Activated CD4-positive, alpha-beta memory T cell treated with anti-CD3 and anti-CD28 coated beads for 36 hours (primary cell): ENCODE measurements around the gene TRIM56. TPM values are rescaled to one million over a fixed set of nuclear protein-coding genes. Genes with fewer than 3 reads are reported as not detected.
"Not testable (repeated sequence)": the region's sequence is repeated elsewhere in the genome, so short reads cannot be mapped to it uniquely, and the experiment has no call there.

Experiments
- CTCF ChIA-PET: fragments of 350-600 bp; sonication (Branson Sonifier 250); formaldehyde crosslinking; loops from one replicate; lab custom pipeline; 2021; ENCODE audit warnings: antibody characterized with exemption, inconsistent platforms; lab: Charles Lee
- POLR2A ChIA-PET: fragments of 350-600 bp; sonication (Branson Sonifier 250); formaldehyde crosslinking; loops from one replicate; lab custom pipeline; 2021; ENCODE audit warnings: antibody characterized with exemption; lab: Charles Lee
- DNase-seq: peaks from one replicate; pipeline ENCODE4 v3.0.0-alpha.2; 2020
- H3K27ac Mint-ChIP-seq: one replicate; pipeline ENCODE4 v1.8.0; 2021; ENCODE audit warnings: mixed read lengths
- H3K27me3 Mint-ChIP-seq: one replicate; pipeline ENCODE4 v1.8.0; 2021; ENCODE audit warnings: mixed read lengths
- H3K36me3 Mint-ChIP-seq: one replicate; pipeline ENCODE4 v1.8.0; 2021; ENCODE audit warnings: mixed read lengths
- H3K4me1 Mint-ChIP-seq: one replicate; pipeline ENCODE4 v1.8.0; 2021; ENCODE audit warnings: low read depth, mixed read lengths
- H3K4me3 Mint-ChIP-seq: one replicate; pipeline ENCODE4 v1.8.0; 2021; ENCODE audit warnings: mild to moderate bottlenecking, mixed read lengths
- H3K9me3 Mint-ChIP-seq: one replicate; pipeline ENCODE4 v1.8.0; 2021; ENCODE audit warnings: mixed read lengths
- intact Hi-C: fragments of 100-400 bp; cut with micrococcal nuclease; formaldehyde crosslinking; loops from one replicate; pipeline ENCODE4 v1.15.1; 2023
- total RNA-seq, 2 experiments: library from RNA; stranded (reverse); gene quantifications; one replicate each; pipeline ENCODE4 v1.2.3, GENCODE V29; 2021

TRIM56 gene
- 10 to 100 TPM; 42.3 to 44.5 TPM for total RNA-seq

GRCh38 chr7:101085162-101085964, at the start of gene TRIM56:
TRIM56 (plus strand) TSS chr7:101085481; CDS start chr7:101087313, 1,832 bp downstream.
- Mint-ChIP-seq H3K27ac (peak within 1 kb of the TSS; percentile 98), H3K27me3 (no peaks in the 10 kb centered on the region), H3K9me3 (no peaks in the 10 kb centered on the region), H3K36me3 (peaks cover 22% of the 10 kb centered on the region), H3K4me1 (peaks cover 24% of the 10 kb centered on the region), H3K4me3 (peak within 1 kb of the TSS; percentile 97)
- DNase-seq = peak; percentile 88
- intact Hi-C loops = loop anchor here (1.0 to 10.0 kb wide), 2 partner anchors 8 to 129 kb away; partner anchors contain the start of genes PLOD3 and ZNHIT1
- POLR2A ChIA-PET = interaction anchor here (0.7 to 1.9 kb wide), 7 partner anchors 9 to 210 kb away, joined by 3 to 10 read pairs (median 4); partner anchors contain the start of genes SRRT, UFSP1, VGF and ZNHIT1
- CTCF ChIA-PET = interaction anchor here (0.6 to 2.8 kb wide), 18 partner anchors 8 to 286 kb away, joined by 3 to 13 read pairs (median 4); partner anchors contain the start of genes SLC12A9, UFSP1 and ZNHIT1

- DNase-seq = no peak
- Mint-ChIP-seq H3K27me3 (peaks cover 9% of the 10 kb centered on the region), H3K4me1 (no peaks in the 10 kb centered on the region), H3K36me3 (no peaks in the 10 kb centered on the region), H3K27ac (no peak overlapping the region), H3K9me3 (no peaks in the 10 kb centered on the region), H3K4me3 (no peak overlapping the region)
- ChIA-PET CTCF (no interaction called here), POLR2A (no interaction called here)
- intact Hi-C loops = no loop called here
Observed at GRCh38 chr7:101035941-101036340, 49.3 kb upstream of the TRIM56 start.

GRCh38 chr7:101041283-101041682, 44.0 kb upstream of the TRIM56 start:
- H3K36me3 Mint-ChIP-seq, CTCF ChIA-PET, H3K4me3 Mint-ChIP-seq, DNase-seq, intact Hi-C loops, H3K27ac Mint-ChIP-seq, POLR2A ChIA-PET, H3K4me1 Mint-ChIP-seq, H3K9me3 Mint-ChIP-seq, H3K27me3 Mint-ChIP-seq: not testable (repeated sequence)

- Mint-ChIP-seq H3K27ac (no peak overlapping the region), H3K9me3 (no peaks in the 10 kb centered on the region), H3K4me3 (no peak overlapping the region), H3K36me3 (no peaks in the 10 kb centered on the region), H3K4me1 (peaks cover 3% of the 10 kb centered on the region), H3K27me3 (peaks cover 36% of the 10 kb centered on the region)
- peak; percentile 63 for DNase-seq
- CTCF ChIA-PET = interaction anchor here (0.6 to 2.3 kb wide), 25 partner anchors 10 to 353 kb away, joined by 3 to 37 read pairs (median 4); partner anchors contain the start of genes ACHE, POP7, SLC12A9 and TRIM56
- intact Hi-C loops = loop anchor here (2.0 to 5.0 kb wide), 2 partner anchors 164 to 256 kb away; partner anchors contain the start of gene ACHE
- POLR2A ChIA-PET = no interaction called here
Observed at GRCh38 chr7:101058355-101058754, 26.9 kb upstream of the TRIM56 start.

- H3K27ac Mint-ChIP-seq = peak overlapping the region; percentile 42
- CTCF ChIA-PET = interaction anchor here (0.6 to 2.3 kb wide), 13 partner anchors 11 to 354 kb away, joined by 3 to 37 read pairs (median 6); partner anchors contain the start of genes ACHE, POP7, SLC12A9 and TRIM56
- POLR2A ChIA-PET = no interaction called here
- intact Hi-C loops = loop anchor here (1.0 to 5.0 kb wide), 3 partner anchors 93 to 257 kb away; partner anchors contain the start of gene ACHE
- H3K9me3 Mint-ChIP-seq = no peaks in the 10 kb centered on the region
- H3K27me3 Mint-ChIP-seq = peaks cover 41% of the 10 kb centered on the region
- DNase-seq = no peak
- peaks cover 3% of the 10 kb centered on the region for H3K4me1 Mint-ChIP-seq
- H3K4me3 Mint-ChIP-seq = no peak overlapping the region
- no peaks in the 10 kb centered on the region for H3K36me3 Mint-ChIP-seq
Observed at GRCh38 chr7:101059620-101059942, 25.7 kb upstream of the TRIM56 start.

GRCh38 chr7:101060992-101061391, 24.3 kb upstream of the TRIM56 start:
- no peak overlapping the region for H3K27ac Mint-ChIP-seq
- no peak overlapping the region for H3K4me3 Mint-ChIP-seq
- no peak for DNase-seq
- peaks cover 3% of the 10 kb centered on the region for H3K4me1 Mint-ChIP-seq
- H3K36me3 Mint-ChIP-seq = no peaks in the 10 kb centered on the region
- peaks cover 44% of the 10 kb centered on the region for H3K27me3 Mint-ChIP-seq
- ChIA-PET POLR2A (no interaction called here), CTCF (interaction anchor here (0.6 to 0.7 kb wide), 2 partner anchors 354 to 1176 kb away, joined by 3 read pairs; no protein-coding TSS in a partner anchor)
- intact Hi-C loops = no loop called here
- H3K9me3 Mint-ChIP-seq = no peaks in the 10 kb centered on the region

- H3K36me3 Mint-ChIP-seq, intact Hi-C loops, DNase-seq, H3K4me3 Mint-ChIP-seq, H3K9me3 Mint-ChIP-seq, H3K4me1 Mint-ChIP-seq, POLR2A ChIA-PET, H3K27ac Mint-ChIP-seq, CTCF ChIA-PET: not testable (repeated sequence)
- peaks cover 37% of the 10 kb centered on the region for H3K27me3 Mint-ChIP-seq
Observed at GRCh38 chr7:101064176-101064550, 21.1 kb upstream of the TRIM56 start.

GRCh38 chr7:101065162-101065561, 20.1 kb upstream of the TRIM56 start:
- POLR2A ChIA-PET, H3K27ac Mint-ChIP-seq, H3K4me1 Mint-ChIP-seq, H3K4me3 Mint-ChIP-seq, H3K9me3 Mint-ChIP-seq, H3K36me3 Mint-ChIP-seq, intact Hi-C loops, DNase-seq: not testable (repeated sequence)
- CTCF ChIA-PET = interaction anchor here (0.6 to 3.2 kb wide), 2 partner anchors 12 to 28 kb away, joined by 3 to 10 read pairs; no protein-coding TSS in a partner anchor
- H3K27me3 Mint-ChIP-seq = peaks cover 34% of the 10 kb centered on the region

GRCh38 chr7:101066141-101066832, 19.0 kb upstream of the TRIM56 start:
- no peaks in the 10 kb centered on the region for H3K4me1 Mint-ChIP-seq
- H3K9me3 Mint-ChIP-seq = no peaks in the 10 kb centered on the region
- no peaks in the 10 kb centered on the region for H3K36me3 Mint-ChIP-seq
- no peak overlapping the region for H3K4me3 Mint-ChIP-seq
- no peak overlapping the region for H3K27ac Mint-ChIP-seq
- no peak for DNase-seq
- ChIA-PET CTCF (interaction anchor here (3.2 kb wide), 1 partner anchor 11 kb away, joined by 10 read pairs; no protein-coding TSS in a partner anchor), POLR2A (no interaction called here)
- H3K27me3 Mint-ChIP-seq = peaks cover 28% of the 10 kb centered on the region
- intact Hi-C loops = no loop called here

- no peaks in the 10 kb centered on the region for H3K4me1 Mint-ChIP-seq
- ChIA-PET CTCF (interaction anchor here (3.2 kb wide), 1 partner anchor 11 kb away, joined by 10 read pairs; no protein-coding TSS in a partner anchor), POLR2A (no interaction called here)
- DNase-seq = no peak
- peaks cover 25% of the 10 kb centered on the region for H3K27me3 Mint-ChIP-seq
- no peak overlapping the region for H3K4me3 Mint-ChIP-seq
- no peaks in the 10 kb centered on the region for H3K9me3 Mint-ChIP-seq
- intact Hi-C loops = no loop called here
- no peak overlapping the region for H3K27ac Mint-ChIP-seq
- H3K36me3 Mint-ChIP-seq = no peaks in the 10 kb centered on the region
Observed at GRCh38 chr7:101066833-101067177, 18.5 kb upstream of the TRIM56 start.

GRCh38 chr7:101068401-101068800, 16.9 kb upstream of the TRIM56 start:
- H3K9me3 Mint-ChIP-seq = no peaks in the 10 kb centered on the region
- ChIA-PET CTCF (interaction anchor here (0.7 kb wide), 1 partner anchor 9 kb away, joined by 3 read pairs; no protein-coding TSS in a partner anchor), POLR2A (no interaction called here)
- no peak overlapping the region for H3K4me3 Mint-ChIP-seq
- no peak for DNase-seq
- no peak overlapping the region for H3K27ac Mint-ChIP-seq
- intact Hi-C loops = no loop called here
- H3K4me1 Mint-ChIP-seq = no peaks in the 10 kb centered on the region
- H3K36me3 Mint-ChIP-seq = no peaks in the 10 kb centered on the region
- peaks cover 19% of the 10 kb centered on the region for H3K27me3 Mint-ChIP-seq
